ENCODE data around the gene NOC3L. TPM values are rescaled to one million over a fixed set of nuclear protein-coding genes. Genes with fewer than 3 reads are reported as not detected.

Gene NOC3L, protein sequence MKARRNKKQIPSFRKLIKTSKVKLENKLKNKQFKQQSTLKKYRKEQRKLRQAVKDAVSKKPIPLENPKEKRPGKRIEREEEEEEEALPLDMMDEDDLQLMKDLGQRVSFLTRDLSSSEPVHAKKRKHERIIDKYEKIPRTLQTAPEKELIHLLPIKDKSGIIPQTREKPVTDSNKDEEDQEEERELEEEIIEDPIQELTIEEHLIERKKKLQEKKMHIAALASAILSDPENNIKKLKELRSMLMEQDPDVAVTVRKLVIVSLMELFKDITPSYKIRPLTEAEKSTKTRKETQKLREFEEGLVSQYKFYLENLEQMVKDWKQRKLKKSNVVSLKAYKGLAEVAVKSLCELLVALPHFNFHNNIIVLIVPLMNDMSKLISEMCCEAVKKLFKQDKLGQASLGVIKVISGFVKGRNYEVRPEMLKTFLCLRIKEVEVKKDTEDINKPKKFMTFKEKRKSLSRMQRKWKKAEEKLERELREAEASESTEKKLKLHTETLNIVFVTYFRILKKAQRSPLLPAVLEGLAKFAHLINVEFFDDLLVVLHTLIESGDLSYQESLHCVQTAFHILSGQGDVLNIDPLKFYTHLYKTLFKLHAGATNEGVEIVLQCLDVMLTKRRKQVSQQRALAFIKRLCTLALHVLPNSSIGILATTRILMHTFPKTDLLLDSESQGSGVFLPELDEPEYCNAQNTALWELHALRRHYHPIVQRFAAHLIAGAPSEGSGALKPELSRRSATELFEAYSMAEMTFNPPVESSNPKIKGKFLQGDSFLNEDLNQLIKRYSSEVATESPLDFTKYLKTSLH
- total RNA-seq (2021; ENCODE audit: unreplicated experiment): 41.2 TPM
- 12.2 TPM for polyA plus RNA-seq (2012; ENCODE audit: insufficient read length)
- Bru-seq, nascent RNA: percentile 94 among the genes with signal in this experiment
- percentile 95 among the genes with signal in this experiment for BruChase-seq, experiment 1, labeled RNA remaining after a 2-hour chase
- BruChase-seq, experiment 2, labeled RNA remaining after a 6-hour chase: percentile 92 among the genes with signal in this experiment
- long read RNA-seq, transcript NOC3L-201 (21 exons, 3,455 nt): major isoform, 53 of 94 reads
- long read RNA-seq, partial matches to known transcripts: 27 of 94 reads
- long read RNA-seq, other reads (novel, unspliced or antisense): 14 of 94 reads

DNA sequence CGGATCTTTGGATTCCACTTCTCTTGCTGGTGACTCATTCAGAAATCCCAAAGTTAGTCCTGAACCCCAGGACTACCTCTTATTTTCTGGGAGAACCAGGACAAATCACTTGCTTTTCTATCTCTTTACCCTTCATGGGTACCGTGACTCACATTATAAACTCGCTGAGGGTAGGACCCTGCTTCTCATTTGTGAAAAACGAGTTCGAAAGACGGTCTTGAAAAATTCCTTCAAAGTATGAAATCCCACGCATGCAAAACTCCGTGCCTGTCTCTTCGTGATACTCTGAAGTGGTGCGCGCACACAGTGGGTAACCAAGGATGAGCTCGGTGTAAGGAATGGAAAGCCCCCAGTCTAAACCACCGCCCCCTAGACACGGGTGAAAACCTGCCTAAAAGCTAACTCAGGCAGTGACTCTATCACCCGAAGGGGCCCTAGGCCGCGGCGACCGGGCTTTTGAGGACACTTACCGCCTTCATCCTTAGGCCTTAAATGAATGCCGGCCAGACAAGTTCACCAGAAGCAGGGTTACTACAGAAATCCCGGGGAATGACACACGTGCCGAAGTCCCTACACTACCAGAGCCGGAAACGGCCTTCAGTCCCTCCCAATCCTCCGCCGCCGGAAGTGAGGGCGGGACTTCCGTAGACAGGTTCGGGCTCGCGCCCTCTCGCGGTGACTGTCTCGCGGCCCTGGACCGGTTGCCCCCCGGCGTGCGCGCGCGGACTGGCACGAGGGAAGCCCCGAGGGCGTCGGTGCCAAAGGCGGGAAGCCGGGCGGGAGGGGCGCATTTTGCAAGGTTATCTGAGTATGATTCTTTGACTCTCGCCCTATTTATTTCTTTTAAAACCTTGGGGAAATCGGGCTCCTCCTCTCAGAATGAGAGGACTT is at the start of gene NOC3L:
NOC3L (minus strand) TSS at position 580 of the 891 bp plus-strand sequence; CDS start at position 479, 101 bp downstream.
- BruUV-seq (replicated peaks): TSS peak; percentile 81
- Histone ChIP-seq H3K27me3 (ENCODE audit: control insufficient read depth, insufficient read depth, low read length) (no peaks in the 10 kb centered on the region), H3K4me1 (ENCODE audit: control insufficient read depth, insufficient read depth, low read length) (peaks cover 25% of the 10 kb centered on the region), H3K4me3 (ENCODE audit: low read depth in 2 of 2, low read length in 2 of 2) (peak within 1 kb of the TSS; percentile 83 to 86), H3K9me3 (ENCODE audit: control insufficient read depth, insufficient read depth, low read depth, low read length) (no peaks in the 10 kb centered on the region), H3K27ac (ENCODE audit: low read length) (peak within 1 kb of the TSS; percentile 98), H3K36me3 (ENCODE audit: control insufficient read depth, insufficient read depth, low read length) (peaks cover 12% of the 10 kb centered on the region)
- POLR2A ChIA-PET: interaction anchor here (0.7 to 0.9 kb wide), 2 partner anchors 75 to 179 kb away, joined by 4 to 8 read pairs; no protein-coding TSS in a partner anchor
- in situ Hi-C loops (cut with HindIII; ENCODE audit: low pct_unique_long_range_greater_than_20kb, low sequenced_read_pairs): no loop called here
- CTCF ChIA-PET: interaction anchor here (0.5 to 0.6 kb wide), 2 partner anchors 10 to 39 kb away, joined by 3 to 11 read pairs; partner anchors contain the start of gene TBC1D12
- peak; percentile 100 for ATAC-seq
- TF ChIP-seq, protein P1, sequence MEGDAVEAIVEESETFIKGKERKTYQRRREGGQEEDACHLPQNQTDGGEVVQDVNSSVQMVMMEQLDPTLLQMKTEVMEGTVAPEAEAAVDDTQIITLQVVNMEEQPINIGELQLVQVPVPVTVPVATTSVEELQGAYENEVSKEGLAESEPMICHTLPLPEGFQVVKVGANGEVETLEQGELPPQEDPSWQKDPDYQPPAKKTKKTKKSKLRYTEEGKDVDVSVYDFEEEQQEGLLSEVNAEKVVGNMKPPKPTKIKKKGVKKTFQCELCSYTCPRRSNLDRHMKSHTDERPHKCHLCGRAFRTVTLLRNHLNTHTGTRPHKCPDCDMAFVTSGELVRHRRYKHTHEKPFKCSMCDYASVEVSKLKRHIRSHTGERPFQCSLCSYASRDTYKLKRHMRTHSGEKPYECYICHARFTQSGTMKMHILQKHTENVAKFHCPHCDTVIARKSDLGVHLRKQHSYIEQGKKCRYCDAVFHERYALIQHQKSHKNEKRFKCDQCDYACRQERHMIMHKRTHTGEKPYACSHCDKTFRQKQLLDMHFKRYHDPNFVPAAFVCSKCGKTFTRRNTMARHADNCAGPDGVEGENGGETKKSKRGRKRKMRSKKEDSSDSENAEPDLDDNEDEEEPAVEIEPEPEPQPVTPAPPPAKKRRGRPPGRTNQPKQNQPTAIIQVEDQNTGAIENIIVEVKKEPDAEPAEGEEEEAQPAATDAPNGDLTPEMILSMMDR (IDR thresholded peaks at IDR 0.05): peak; percentile 97
- TF ChIP-seq, protein P2, sequence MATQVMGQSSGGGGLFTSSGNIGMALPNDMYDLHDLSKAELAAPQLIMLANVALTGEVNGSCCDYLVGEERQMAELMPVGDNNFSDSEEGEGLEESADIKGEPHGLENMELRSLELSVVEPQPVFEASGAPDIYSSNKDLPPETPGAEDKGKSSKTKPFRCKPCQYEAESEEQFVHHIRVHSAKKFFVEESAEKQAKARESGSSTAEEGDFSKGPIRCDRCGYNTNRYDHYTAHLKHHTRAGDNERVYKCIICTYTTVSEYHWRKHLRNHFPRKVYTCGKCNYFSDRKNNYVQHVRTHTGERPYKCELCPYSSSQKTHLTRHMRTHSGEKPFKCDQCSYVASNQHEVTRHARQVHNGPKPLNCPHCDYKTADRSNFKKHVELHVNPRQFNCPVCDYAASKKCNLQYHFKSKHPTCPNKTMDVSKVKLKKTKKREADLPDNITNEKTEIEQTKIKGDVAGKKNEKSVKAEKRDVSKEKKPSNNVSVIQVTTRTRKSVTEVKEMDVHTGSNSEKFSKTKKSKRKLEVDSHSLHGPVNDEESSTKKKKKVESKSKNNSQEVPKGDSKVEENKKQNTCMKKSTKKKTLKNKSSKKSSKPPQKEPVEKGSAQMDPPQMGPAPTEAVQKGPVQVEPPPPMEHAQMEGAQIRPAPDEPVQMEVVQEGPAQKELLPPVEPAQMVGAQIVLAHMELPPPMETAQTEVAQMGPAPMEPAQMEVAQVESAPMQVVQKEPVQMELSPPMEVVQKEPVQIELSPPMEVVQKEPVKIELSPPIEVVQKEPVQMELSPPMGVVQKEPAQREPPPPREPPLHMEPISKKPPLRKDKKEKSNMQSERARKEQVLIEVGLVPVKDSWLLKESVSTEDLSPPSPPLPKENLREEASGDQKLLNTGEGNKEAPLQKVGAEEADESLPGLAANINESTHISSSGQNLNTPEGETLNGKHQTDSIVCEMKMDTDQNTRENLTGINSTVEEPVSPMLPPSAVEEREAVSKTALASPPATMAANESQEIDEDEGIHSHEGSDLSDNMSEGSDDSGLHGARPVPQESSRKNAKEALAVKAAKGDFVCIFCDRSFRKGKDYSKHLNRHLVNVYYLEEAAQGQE (IDR thresholded peaks at IDR 0.05; ENCODE audit: insufficient read depth in 1 of 2, low read depth in 2 of 2, low read length in 1 of 2): 0 out of 4 replicates have a peak, but pooled peaks of 1 of the 2 experiments have one; percentile 38
- TF ChIP-seq SIN3A (IDR thresholded peaks at IDR 0.05; ENCODE audit: borderline replicate concordance, insufficient read depth, low read depth, low read length) (peak; percentile 97), POLR2AphosphoS5 (IDR thresholded peaks at IDR 0.05; ENCODE audit: low read depth, low read length) (peak; percentile 97), TCF7L2 (IDR thresholded peaks at IDR 0.05; ENCODE audit: low read depth, low read length) (peak; percentile 51)
- intact Hi-C loops (cut with micrococcal nuclease; ENCODE audit: unreplicated experiment): loop anchor here (2.0 to 5.0 kb wide), 2 partner anchors 40 to 80 kb away; partner anchors contain the start of gene TBC1D12
- DNase-seq (ENCODE audit: low read depth, low spot score): peak; percentile 78
